Mesendoderm (in vitro differentiated cells): ENCODE results near the gene ARID1B.

ENCODE experiments used
- DNase-seq: peaks from one replicate; pipeline ENCODE4 v3.0.0; 2013
- H2AK5ac ChIP-seq: 2 replicates; pipeline ENCODE4 v1.6.1; 2013; ENCODE audit warnings: low read length, inconsistent platforms
- H2BK120ac ChIP-seq: 2 replicates; pipeline ENCODE4 v1.6.1; 2013; ENCODE audit warnings: low read depth, mild to moderate bottlenecking, low read length, moderate library complexity, mixed read lengths
- H2BK15ac ChIP-seq: replicated peaks from 2 replicates; pipeline ENCODE4 v1.6.1; 2013; ENCODE audit warnings: low read depth, mild to moderate bottlenecking, moderate library complexity
- H2BK5ac ChIP-seq: 2 replicates; pipeline ENCODE4 v1.6.1; 2013; ENCODE audit warnings: low read length, inconsistent platforms
- H3K18ac ChIP-seq: 2 replicates; pipeline ENCODE4 v1.6.1; 2013; ENCODE audit warnings: mild to moderate bottlenecking, low read length, mixed read lengths
- H3K23ac ChIP-seq: one replicate; pipeline ENCODE4 v1.6.1; 2013; ENCODE audit warnings: low read length
- H3K27ac ChIP-seq: 2 replicates; pipeline ENCODE4 v1.5.1; 2013; ENCODE audit warnings: low read depth, mild to moderate bottlenecking, inconsistent platforms, low read length, moderate library complexity
- H3K27me3 ChIP-seq: 2 replicates; pipeline ENCODE4 v1.6.1; 2013; ENCODE audit warnings: low read length, control low read depth, mild to moderate bottlenecking, inconsistent platforms; ENCODE audit not compliant: insufficient read depth, poor library complexity
- H3K36me3 ChIP-seq: 2 replicates; pipeline ENCODE4 v1.6.1; 2013; ENCODE audit warnings: low read length, inconsistent platforms; ENCODE audit not compliant: control insufficient read depth, insufficient read depth
- H3K4ac ChIP-seq: one replicate; pipeline ENCODE4 v1.6.1; 2013; ENCODE audit warnings: low read depth, mild to moderate bottlenecking, low read length, moderate library complexity
- H3K4me1 ChIP-seq: 2 replicates; pipeline ENCODE4 v1.6.1; 2013; ENCODE audit warnings: low read depth, low read length, inconsistent platforms; ENCODE audit not compliant: control insufficient read depth
- H3K4me2 ChIP-seq: 2 replicates; pipeline ENCODE4 v1.6.1; 2013; ENCODE audit warnings: low read length
- H3K4me3 ChIP-seq: 2 replicates; pipeline ENCODE4 v1.5.1; 2013; ENCODE audit warnings: mild to moderate bottlenecking, low read length
- H3K56ac ChIP-seq: one replicate; pipeline ENCODE4 v1.6.1; 2013; ENCODE audit warnings: low read length
- H3K79me1 ChIP-seq: 2 replicates; pipeline ENCODE4 v1.6.1; 2013; ENCODE audit warnings: low read length, inconsistent platforms
- H3K79me2 ChIP-seq: 2 replicates; pipeline ENCODE4 v1.6.1; 2013; ENCODE audit warnings: mild to moderate bottlenecking, low read length; ENCODE audit not compliant: control insufficient read depth, insufficient read depth
- H3K9ac ChIP-seq: 2 replicates; pipeline ENCODE4 v1.6.1; 2013; ENCODE audit warnings: low read length, inconsistent platforms
- H4K5ac ChIP-seq: one replicate; pipeline ENCODE4 v1.6.1; 2013; ENCODE audit warnings: low read length
- H4K8ac ChIP-seq: one replicate; pipeline ENCODE4 v1.6.1; 2013; ENCODE audit warnings: low read depth, mild to moderate bottlenecking, control low read depth, low read length, moderate library complexity
- WGBS: extraction: QIAGEN DNeasy Blood & Tissue Kit; methylation state at CpG from one replicate; pipeline ENCODE4 v1.1.7; 2013; ENCODE audit warnings: low lambda C conversion rate, missing lambda C conversion rate; ENCODE audit not compliant: insufficient coverage; ENCODE audit errors: extremely low coverage; 5-methylcytosine and 5-hydroxymethylcytosine counted together

Gene ARID1B

DNA sequence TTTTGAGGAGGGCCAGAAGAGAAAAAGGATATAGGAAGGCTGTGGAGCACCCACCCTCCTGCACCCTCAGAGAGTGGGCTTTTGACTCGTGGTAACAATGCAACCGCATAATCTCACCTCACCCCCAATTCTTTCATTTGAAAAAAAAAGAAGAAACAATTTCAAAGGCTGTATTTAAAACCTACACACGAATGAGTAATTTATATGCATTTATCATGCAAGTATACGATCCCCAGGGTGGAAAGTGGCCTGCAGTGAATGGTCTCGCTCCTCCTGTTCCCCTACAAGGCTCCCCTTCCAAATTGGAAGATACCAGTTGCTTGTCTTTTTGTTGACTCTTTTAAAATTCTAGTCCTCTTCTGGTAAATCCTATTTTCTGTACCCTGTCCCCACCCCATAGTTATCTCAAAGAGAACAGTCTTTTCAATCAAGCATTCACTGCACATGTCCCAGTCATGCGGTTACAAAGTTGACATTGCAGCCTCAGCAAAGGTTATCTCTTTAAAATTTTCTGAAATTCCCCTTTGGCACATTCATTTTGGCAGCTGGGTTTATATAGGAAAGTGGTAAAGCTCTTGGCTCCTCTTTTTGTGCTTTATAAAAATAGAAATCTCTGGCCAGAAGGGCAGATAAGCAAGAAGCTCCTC, 110.6 kb downstream of the ARID1B start:
- no peak overlapping the region for H3K4ac ChIP-seq
- no peaks in the 10 kb centered on the region for H3K27me3 ChIP-seq
- peaks cover 40% of the 10 kb centered on the region for H3K79me2 ChIP-seq
- H3K4me3 ChIP-seq = no peak overlapping the region
- no peak overlapping the region for H3K9ac ChIP-seq
- H3K18ac ChIP-seq = no peak overlapping the region
- no peak overlapping the region for H3K23ac ChIP-seq
- peak overlapping the region; percentile 28 for H4K8ac ChIP-seq
- DNase-seq = no peak
- H3K4me1 ChIP-seq = no peaks in the 10 kb centered on the region
- no peak overlapping the region for H3K56ac ChIP-seq
- WGBS = no CpG with 5 or more reads among the region's 6 CpGs
- H2BK15ac ChIP-seq = no peak overlapping the region
- no peak overlapping the region for H3K4me2 ChIP-seq
- H2BK120ac ChIP-seq = no peak overlapping the region
- no peak overlapping the region for H4K5ac ChIP-seq
- H3K27ac ChIP-seq = no peak overlapping the region
- H2AK5ac ChIP-seq = no peak overlapping the region
- no peaks in the 10 kb centered on the region for H3K36me3 ChIP-seq
- H3K79me1 ChIP-seq = peaks cover 11% of the 10 kb centered on the region
- no peak overlapping the region for H2BK5ac ChIP-seq

DNA sequence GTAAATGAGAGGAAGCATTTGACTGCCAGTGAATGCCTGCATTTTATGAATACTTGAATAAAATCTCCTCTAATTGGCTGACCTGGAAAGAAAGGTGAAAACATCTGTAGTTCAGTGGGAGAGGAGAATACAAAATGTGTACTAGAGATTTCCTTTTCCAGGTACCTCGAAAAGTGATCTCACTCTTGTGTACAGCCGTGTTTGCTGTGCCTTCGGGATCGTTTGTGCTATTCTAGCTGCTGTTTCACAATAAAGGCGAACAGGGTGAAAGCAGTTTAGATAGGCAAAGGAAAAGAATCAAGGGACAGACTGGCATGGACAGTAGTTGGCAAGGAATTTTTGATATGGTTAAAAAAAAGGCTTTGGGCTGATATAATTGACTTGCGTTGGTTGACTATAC, 112.3 kb downstream of the ARID1B start:
- Histone ChIP-seq H3K23ac (no peak overlapping the region), H3K56ac (no peak overlapping the region), H4K5ac (no peak overlapping the region), H3K79me1 (peaks cover 7% of the 10 kb centered on the region), H3K36me3 (no peaks in the 10 kb centered on the region), H3K4ac (no peak overlapping the region), H3K27ac (no peak overlapping the region), H3K4me1 (peaks cover 2% of the 10 kb centered on the region), H2AK5ac (no peak overlapping the region), H3K4me3 (no peak overlapping the region), H3K18ac (no peak overlapping the region), H3K9ac (no peak overlapping the region), H3K27me3 (no peaks in the 10 kb centered on the region), H2BK15ac (no peak overlapping the region), H2BK5ac (no peak overlapping the region), H3K79me2 (peaks cover 34% of the 10 kb centered on the region), H4K8ac (no peak overlapping the region), H2BK120ac (no peak overlapping the region), H3K4me2 (no peak overlapping the region)
- no peak for DNase-seq
- no CpG with 5 or more reads among the region's 6 CpGs for WGBS

GRCh38 chr6:156889986-156890385, 112.8 kb downstream of the ARID1B start:
- Histone ChIP-seq H3K56ac (no peak overlapping the region), H3K4ac (no peak overlapping the region), H3K4me2 (no peak overlapping the region), H3K18ac (no peak overlapping the region), H3K36me3 (no peaks in the 10 kb centered on the region), H3K27me3 (no peaks in the 10 kb centered on the region), H3K4me3 (no peak overlapping the region), H3K27ac (no peak overlapping the region), H2BK15ac (no peak overlapping the region), H4K8ac (no peak overlapping the region), H2AK5ac (no peak overlapping the region), H3K9ac (no peak overlapping the region), H3K4me1 (peaks cover 2% of the 10 kb centered on the region), H3K23ac (no peak overlapping the region), H3K79me2 (peaks cover 36% of the 10 kb centered on the region), H4K5ac (no peak overlapping the region), H3K79me1 (peaks cover 9% of the 10 kb centered on the region), H2BK5ac (no peak overlapping the region), H2BK120ac (no peak overlapping the region)
- no CpG with 5 or more reads among the region's 3 CpGs for WGBS
- DNase-seq = no peak

- Histone ChIP-seq H3K4ac (no peak overlapping the region), H3K4me3 (no peak overlapping the region), H3K9ac (no peak overlapping the region), H3K56ac (no peak overlapping the region), H4K8ac (no peak overlapping the region), H3K4me1 (peaks cover 2% of the 10 kb centered on the region), H3K18ac (no peak overlapping the region), H3K27me3 (no peaks in the 10 kb centered on the region), H3K23ac (no peak overlapping the region), H2AK5ac (no peak overlapping the region), H2BK15ac (no peak overlapping the region), H3K36me3 (no peaks in the 10 kb centered on the region), H3K79me2 (peaks cover 39% of the 10 kb centered on the region), H4K5ac (no peak overlapping the region), H2BK120ac (no peak overlapping the region), H3K27ac (no peak overlapping the region), H3K4me2 (no peak overlapping the region), H2BK5ac (no peak overlapping the region), H3K79me1 (peaks cover 9% of the 10 kb centered on the region)
- DNase-seq = no peak
- no CpG with 5 or more reads among the region's 2 CpGs for WGBS
Observed at GRCh38 chr6:156890627-156891314, 113.6 kb downstream of the ARID1B start.

GRCh38 chr6:156897907-156898531, 120.8 kb downstream of the ARID1B start:
- no CpG with 5 or more reads among the region's 13 CpGs for WGBS
- no peaks in the 10 kb centered on the region for H3K27me3 ChIP-seq
- H3K4ac ChIP-seq = no peak overlapping the region
- H4K8ac ChIP-seq = no peak overlapping the region
- H3K27ac ChIP-seq = no peak overlapping the region
- no peak overlapping the region for H3K4me2 ChIP-seq
- H3K36me3 ChIP-seq = no peaks in the 10 kb centered on the region
- no peak for DNase-seq
- no peak overlapping the region for H3K18ac ChIP-seq
- H3K56ac ChIP-seq = no peak overlapping the region
- peaks cover 20% of the 10 kb centered on the region for H3K79me1 ChIP-seq
- H3K23ac ChIP-seq = no peak overlapping the region
- peaks cover 38% of the 10 kb centered on the region for H3K79me2 ChIP-seq
- H3K9ac ChIP-seq = no peak overlapping the region
- H4K5ac ChIP-seq = no peak overlapping the region
- H3K4me1 ChIP-seq = peaks cover 2% of the 10 kb centered on the region
- no peak overlapping the region for H2BK5ac ChIP-seq
- H2BK15ac ChIP-seq = no peak overlapping the region
- no peak overlapping the region for H2AK5ac ChIP-seq
- H2BK120ac ChIP-seq = no peak overlapping the region
- no peak overlapping the region for H3K4me3 ChIP-seq
